A673 (cell line): Measurements from ENCODE around the gene SCUBE3. TPM values are rescaled to one million over a fixed set of nuclear protein-coding genes. Genes with fewer than 3 reads are reported as not detected.

Source experiments
- BruUV-seq: library from RNA; stranded (reverse); fragments of 400-500 nt; replicated peaks from 2 replicates; lab custom pipeline; 2021; lab: Mats Ljungman, UMichigan
- CTCF ChIA-PET: fragments of 300-600 bp; sonication (Branson Sonifier 250); formaldehyde crosslinking; loops from one replicate; lab custom pipeline; 2022; ENCODE audit warnings: antibody characterized with exemption; lab: Charles Lee
- POLR2A ChIA-PET: fragments of 300-600 bp; sonication (Branson Sonifier 250); formaldehyde crosslinking; loops from one replicate; lab custom pipeline; 2022; ENCODE audit warnings: antibody characterized with exemption; ENCODE audit not compliant: low non-redundant PET; lab: Charles Lee
- DNase-seq: peaks from one replicate; pipeline ENCODE4 v3.0.0-alpha.2; 2015; ENCODE audit warnings: low spot score
- H3K27ac ChIP-seq: fragments of 200-600 bp; sonication (generic); 2 replicates; pipeline ENCODE4 v1.5.1; 2016; ENCODE audit warnings: mixed run types, low read depth, mild to moderate bottlenecking, mixed read lengths, antibody characterized with exemption, low read length; ENCODE audit not compliant: poor library complexity, severe bottlenecking
- H3K27me3 ChIP-seq: fragments of 200-600 bp; sonication (generic); replicated peaks from 2 replicates; pipeline ENCODE4 v1.6.1; 2017; ENCODE audit warnings: mixed run types, low read depth, mild to moderate bottlenecking, mixed read lengths, antibody characterized with exemption, low read length; ENCODE audit not compliant: insufficient read depth, poor library complexity
- H3K36me3 ChIP-seq: fragments of 200-600 bp; sonication (generic); 2 replicates; pipeline ENCODE4 v1.6.1; 2016; ENCODE audit warnings: mixed run types, mild to moderate bottlenecking, mixed read lengths, antibody characterized with exemption, low read length; ENCODE audit not compliant: insufficient read depth, poor library complexity, severe bottlenecking
- H3K4me1 ChIP-seq: fragments of 200-600 bp; sonication (generic); 2 replicates; pipeline ENCODE4 v1.6.1; 2017; ENCODE audit warnings: mixed run types, mild to moderate bottlenecking, mixed read lengths, antibody characterized with exemption, low read length; ENCODE audit not compliant: insufficient read depth, poor library complexity, severe bottlenecking
- H3K4me3 ChIP-seq: fragments of 200-600 bp; sonication (generic); 2 replicates; pipeline ENCODE4 v1.5.1; 2016; ENCODE audit warnings: low read depth, mixed run types, mild to moderate bottlenecking, mixed read lengths, low read length; ENCODE audit not compliant: poor library complexity, severe bottlenecking
- H3K9me3 ChIP-seq: fragments of 200-600 bp; sonication (generic); 2 replicates; pipeline ENCODE4 v1.6.1; 2016; ENCODE audit warnings: mixed run types, low read depth, mild to moderate bottlenecking, mixed read lengths, antibody characterized with exemption, low read length; ENCODE audit not compliant: poor library complexity, severe bottlenecking
- EZH2 ChIP-seq: fragments of 200-600 bp; sonication (generic); IDR thresholded peaks from 2 replicates; pipeline ENCODE4 v1.6.1; 2017; ENCODE audit warnings: borderline replicate concordance, low read depth, mild to moderate bottlenecking, mixed read lengths, antibody characterized with exemption, low read length; ENCODE audit not compliant: poor library complexity, severe bottlenecking
- intact Hi-C: fragments of 100-400 bp; cut with micrococcal nuclease; formaldehyde crosslinking; loops from one replicate; pipeline ENCODE4 v1.10.0; 2022; ENCODE audit not compliant: unreplicated experiment
- total RNA-seq: library from RNA; stranded (reverse); gene quantifications from 2 replicates; pipeline ENCODE4 v1.2.3, GENCODE V29; 2021
- TF ChIP-seq, protein P1 (sequence below): fragments of 300-800, 200-600 bp; sonication (generic); conservative IDR thresholded peaks from 2 replicates; pipeline ENCODE4 v1.5.1; 2017; ENCODE audit warnings: low read depth, mild to moderate bottlenecking, antibody characterized with exemption, low read length, moderate library complexity, mixed read lengths

The SCUBE3 gene
- total RNA-seq, 1 experiment from 2014 or later: 0.04 TPM

DNA sequence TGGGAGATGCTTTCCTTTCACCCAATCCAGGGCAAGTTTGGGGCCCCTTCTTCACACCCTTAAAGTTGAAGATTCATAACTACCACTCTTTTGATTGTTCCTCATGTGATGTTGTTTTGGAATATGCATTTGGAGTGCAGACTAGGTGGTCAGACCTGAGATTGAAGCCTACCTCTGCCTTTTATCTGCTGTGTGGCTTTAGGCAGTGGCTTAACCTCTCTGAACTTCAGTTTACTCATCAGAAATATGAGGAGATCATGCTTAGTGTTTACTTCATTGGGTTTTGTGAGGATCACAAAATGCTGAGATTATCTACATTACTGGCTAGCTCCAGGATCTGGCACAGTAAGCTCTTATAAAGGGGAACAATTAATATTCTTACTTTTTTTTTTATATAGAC lies 46.3 kb upstream of the SCUBE3 start:
- no TSS peak for BruUV-seq
- Histone ChIP-seq H3K4me3 (no peak overlapping the region), H3K36me3 (no peaks in the 10 kb centered on the region), H3K27me3 (no peaks in the 10 kb centered on the region), H3K4me1 (no peaks in the 10 kb centered on the region), H3K27ac (no peak overlapping the region), H3K9me3 (no peaks in the 10 kb centered on the region)
- intact Hi-C loops: no loop called here
- ChIA-PET CTCF (no interaction called here), POLR2A (no interaction called here)
- TF ChIP-seq, protein P1, sequence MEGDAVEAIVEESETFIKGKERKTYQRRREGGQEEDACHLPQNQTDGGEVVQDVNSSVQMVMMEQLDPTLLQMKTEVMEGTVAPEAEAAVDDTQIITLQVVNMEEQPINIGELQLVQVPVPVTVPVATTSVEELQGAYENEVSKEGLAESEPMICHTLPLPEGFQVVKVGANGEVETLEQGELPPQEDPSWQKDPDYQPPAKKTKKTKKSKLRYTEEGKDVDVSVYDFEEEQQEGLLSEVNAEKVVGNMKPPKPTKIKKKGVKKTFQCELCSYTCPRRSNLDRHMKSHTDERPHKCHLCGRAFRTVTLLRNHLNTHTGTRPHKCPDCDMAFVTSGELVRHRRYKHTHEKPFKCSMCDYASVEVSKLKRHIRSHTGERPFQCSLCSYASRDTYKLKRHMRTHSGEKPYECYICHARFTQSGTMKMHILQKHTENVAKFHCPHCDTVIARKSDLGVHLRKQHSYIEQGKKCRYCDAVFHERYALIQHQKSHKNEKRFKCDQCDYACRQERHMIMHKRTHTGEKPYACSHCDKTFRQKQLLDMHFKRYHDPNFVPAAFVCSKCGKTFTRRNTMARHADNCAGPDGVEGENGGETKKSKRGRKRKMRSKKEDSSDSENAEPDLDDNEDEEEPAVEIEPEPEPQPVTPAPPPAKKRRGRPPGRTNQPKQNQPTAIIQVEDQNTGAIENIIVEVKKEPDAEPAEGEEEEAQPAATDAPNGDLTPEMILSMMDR: no peak
- TF ChIP-seq EZH2: no peak
- DNase-seq: no peak

DNA sequence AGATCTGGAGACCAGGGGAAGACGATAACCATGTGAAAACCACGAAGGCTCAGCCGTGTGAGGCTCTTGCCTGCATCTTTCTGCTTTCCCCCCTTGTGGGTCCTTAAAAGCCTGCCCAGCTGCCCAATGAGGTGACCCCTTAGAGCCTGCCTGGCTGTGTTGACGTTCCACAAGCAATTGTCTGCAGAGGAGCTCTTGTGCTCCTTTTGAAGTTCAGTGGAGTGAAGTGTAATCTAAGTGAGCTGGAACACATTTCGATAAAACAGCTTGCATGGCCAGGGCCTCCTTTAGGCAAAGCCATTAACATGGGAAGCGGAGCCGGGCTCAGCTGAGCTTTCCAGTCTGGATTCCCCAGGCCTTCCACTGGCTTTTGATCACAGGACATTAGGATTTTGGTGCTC lies 45.3 kb upstream of the SCUBE3 start:
- H3K9me3 ChIP-seq: no peaks in the 10 kb centered on the region
- intact Hi-C loops: no loop called here
- H3K4me3 ChIP-seq: no peak overlapping the region
- TF ChIP-seq EZH2: no peak
- TF ChIP-seq, protein P1: no peak
- H3K27ac ChIP-seq: no peak overlapping the region
- no peaks in the 10 kb centered on the region for H3K27me3 ChIP-seq
- no peak for DNase-seq
- H3K4me1 ChIP-seq: no peaks in the 10 kb centered on the region
- H3K36me3 ChIP-seq: no peaks in the 10 kb centered on the region
- POLR2A ChIA-PET: no interaction called here
- CTCF ChIA-PET: no interaction called here
- no TSS peak for BruUV-seq

DNA sequence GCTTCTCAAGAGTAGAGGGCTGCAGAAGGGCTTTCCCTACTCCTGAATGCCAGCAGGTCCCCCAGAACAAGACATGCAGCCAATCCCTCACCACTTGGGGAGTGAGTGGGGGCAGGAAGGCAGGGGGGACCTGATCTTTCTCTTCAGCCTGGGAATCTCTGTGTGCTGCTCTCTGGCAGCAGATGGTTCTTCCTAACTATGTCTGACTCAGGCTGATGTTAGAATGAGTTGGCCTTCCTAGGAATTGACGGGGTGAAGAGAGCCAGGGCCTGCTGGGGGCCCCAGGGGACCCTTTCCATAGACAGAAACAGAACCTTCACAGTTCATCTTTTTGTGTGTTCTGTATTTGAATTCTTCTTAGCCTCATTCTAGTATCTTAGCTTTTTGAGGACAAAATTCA lies 43.6 kb upstream of the SCUBE3 start:
- BruUV-seq: no TSS peak
- no peaks in the 10 kb centered on the region for H3K36me3 ChIP-seq
- H3K27me3 ChIP-seq: no peaks in the 10 kb centered on the region
- no peak for TF ChIP-seq EZH2
- TF ChIP-seq, protein P1: no peak
- no peak overlapping the region for H3K27ac ChIP-seq
- H3K9me3 ChIP-seq: no peaks in the 10 kb centered on the region
- no peaks in the 10 kb centered on the region for H3K4me1 ChIP-seq
- intact Hi-C loops: no loop called here
- DNase-seq: no peak
- CTCF ChIA-PET: no interaction called here
- POLR2A ChIA-PET: no interaction called here
- no peak overlapping the region for H3K4me3 ChIP-seq
